ENCODE data around the gene PARD6G.

PARD6G gene

DNA sequence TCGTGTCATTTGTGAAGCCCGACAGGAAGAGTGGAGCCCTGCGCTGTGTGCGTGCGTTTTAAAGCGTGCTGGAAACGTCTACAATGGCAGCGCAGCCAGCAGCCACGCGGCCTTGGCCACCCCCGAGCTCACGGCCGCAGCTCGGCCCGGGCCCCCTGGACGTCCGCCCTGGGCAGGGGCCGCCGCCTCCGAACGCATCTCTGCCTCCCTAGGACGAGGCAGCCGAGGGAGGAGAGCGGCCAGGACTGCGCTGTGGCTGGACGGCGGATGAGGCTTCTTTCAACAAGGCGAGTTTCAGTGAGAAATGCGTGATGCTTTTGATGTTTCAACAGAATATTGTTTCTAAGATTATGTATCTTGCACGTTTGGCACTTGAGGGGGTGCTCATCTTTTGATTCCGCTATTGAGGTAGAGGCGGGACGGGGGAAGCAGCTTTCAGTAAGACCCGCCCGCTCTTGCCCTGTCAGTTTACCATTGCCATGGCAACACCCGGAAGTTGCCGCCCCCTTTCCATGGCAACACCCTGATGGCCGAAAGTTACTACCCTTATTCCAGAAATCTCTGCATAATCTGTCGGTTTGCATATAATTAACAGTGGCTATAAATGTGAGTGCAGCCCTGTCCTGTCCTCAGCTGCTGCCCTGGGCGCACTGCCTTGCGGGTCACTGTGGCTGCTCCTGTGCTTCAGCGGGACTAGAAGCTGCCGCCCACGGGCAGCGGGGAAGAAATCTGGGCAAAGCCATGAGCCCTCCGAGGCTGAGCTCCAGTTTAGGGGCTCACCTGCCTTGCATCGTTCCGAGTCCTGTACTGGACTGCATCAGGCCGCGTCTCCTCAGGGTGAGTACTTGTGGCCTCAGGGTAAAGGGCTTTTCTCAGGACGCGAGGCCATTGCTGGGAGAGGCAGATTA, 99.6 kb downstream of the PARD6G start:
- TF ChIP-seq, protein P1, sequence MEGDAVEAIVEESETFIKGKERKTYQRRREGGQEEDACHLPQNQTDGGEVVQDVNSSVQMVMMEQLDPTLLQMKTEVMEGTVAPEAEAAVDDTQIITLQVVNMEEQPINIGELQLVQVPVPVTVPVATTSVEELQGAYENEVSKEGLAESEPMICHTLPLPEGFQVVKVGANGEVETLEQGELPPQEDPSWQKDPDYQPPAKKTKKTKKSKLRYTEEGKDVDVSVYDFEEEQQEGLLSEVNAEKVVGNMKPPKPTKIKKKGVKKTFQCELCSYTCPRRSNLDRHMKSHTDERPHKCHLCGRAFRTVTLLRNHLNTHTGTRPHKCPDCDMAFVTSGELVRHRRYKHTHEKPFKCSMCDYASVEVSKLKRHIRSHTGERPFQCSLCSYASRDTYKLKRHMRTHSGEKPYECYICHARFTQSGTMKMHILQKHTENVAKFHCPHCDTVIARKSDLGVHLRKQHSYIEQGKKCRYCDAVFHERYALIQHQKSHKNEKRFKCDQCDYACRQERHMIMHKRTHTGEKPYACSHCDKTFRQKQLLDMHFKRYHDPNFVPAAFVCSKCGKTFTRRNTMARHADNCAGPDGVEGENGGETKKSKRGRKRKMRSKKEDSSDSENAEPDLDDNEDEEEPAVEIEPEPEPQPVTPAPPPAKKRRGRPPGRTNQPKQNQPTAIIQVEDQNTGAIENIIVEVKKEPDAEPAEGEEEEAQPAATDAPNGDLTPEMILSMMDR (IDR thresholded peaks at IDR 0.05) = no peak

DNA sequence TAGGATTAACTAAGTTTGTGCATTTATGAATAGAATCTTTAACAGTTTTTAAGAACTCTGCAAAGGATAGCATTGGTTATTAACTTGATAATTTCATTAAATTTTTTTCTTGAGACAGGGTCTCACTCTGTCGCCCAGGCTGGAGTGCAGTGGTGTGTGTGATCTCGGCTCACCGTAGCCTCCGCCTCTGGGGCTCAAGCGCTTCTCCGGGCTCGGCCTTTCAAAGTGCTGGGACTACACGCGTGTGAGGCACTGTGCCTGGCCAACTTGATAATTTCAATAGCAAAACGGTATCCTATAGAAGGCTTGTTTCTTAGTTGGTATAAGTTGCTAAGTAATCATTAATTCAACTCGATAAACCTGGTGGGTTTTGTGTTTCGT, 100.3 kb downstream of the PARD6G start:
- TF ChIP-seq, protein P1 (IDR thresholded peaks at IDR 0.05) = no peak

DNA sequence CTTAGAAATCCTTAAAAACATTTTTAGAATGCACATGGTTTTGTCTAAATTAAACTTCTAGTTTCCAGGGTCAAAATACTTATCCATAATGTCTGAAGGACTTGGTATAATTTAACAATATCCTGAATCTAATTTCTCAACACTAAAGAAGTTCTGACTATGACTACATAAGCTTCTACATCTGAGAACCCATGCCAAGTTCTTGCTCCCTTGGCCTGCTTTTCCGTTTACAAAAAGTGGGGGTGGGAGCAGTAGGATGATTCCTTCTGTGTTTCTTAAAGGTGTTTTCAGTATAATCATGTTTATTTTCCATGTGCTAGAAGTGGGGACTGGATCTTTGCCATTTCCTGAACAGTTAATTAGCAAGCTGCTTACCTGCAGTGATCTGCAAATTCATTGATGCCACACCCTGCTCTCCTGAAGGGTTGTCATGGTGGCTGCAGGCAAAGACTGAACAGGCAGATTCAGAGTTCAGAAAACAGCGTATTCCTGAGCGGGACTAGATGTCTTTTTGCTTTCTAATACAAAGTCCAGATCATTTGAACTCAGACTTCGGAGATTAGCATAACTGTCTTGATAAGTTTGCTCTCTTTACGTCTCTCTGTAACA, 102.0 kb downstream of the PARD6G start:
- TF ChIP-seq, protein P1 (IDR thresholded peaks at IDR 0.05) = no peak

DNA sequence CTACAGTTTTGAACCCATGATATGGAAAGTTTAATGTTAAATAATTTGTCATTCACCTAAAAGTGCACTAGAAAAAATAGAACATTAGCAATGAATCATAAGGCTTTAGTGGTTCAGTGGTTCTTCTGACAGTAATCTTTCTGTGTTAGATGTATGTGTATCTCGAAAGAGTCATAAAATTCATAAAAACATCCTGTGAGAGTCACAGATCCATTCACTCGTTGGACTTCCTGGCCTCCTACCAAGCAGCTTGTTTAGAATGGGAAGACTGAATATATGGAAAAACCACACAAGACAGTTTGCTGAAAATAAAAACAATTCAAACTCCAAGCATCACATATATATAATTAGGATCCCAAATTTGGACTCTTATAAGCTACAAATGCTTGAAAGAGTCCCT, 103.4 kb downstream of the PARD6G start:
- TF ChIP-seq, protein P1 (IDR thresholded peaks at IDR 0.05) = no peak

DNA sequence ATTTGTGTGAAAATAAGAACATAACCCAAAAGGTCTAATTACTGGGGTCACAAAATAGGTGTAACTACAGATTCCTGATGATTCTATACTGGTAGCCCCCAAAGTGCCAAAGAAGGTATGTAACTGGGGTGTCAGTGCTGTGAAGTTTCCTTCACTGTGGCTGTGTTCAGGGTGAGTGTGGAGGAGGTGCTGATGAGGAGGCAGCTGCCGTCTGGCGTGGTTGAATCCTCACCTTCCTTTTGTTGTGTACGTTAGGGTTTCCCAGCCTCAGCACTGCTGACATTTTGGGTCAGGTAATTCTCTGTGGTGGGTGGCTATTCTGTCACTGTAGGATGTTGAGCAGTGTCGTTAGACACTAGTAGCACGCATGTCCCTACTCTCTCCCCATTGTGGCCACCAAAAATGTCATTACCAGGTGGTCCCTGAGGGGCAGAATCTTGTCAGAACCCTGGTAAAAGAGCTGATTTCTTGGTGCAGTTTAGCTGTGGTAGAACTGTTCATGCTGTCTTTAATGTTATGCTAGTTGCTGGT, 106.8 kb downstream of the PARD6G start:
- TF ChIP-seq, protein P1 (IDR thresholded peaks at IDR 0.05) = no peak

DNA sequence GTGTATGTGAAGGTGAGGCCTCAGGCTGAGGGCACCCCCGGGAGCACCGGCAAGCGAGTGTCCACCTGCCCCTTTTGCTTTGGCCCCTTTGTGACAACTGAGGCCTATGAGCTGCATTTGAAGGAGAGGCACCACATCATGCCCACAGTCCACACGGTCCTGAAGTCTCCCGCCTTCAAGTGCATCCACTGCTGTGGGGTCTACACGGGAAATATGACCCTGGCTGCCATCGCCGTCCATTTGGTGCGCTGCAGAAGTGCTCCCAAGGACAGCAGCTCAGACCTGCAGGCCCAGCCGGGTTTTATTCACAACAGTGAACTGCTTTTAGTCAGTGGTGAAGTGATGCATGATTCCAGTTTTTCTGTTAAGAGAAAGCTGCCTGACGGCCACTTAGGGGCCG, 109.3 kb downstream of the PARD6G start:
- TF ChIP-seq, protein P1 (IDR thresholded peaks at IDR 0.05) = no peak

DNA sequence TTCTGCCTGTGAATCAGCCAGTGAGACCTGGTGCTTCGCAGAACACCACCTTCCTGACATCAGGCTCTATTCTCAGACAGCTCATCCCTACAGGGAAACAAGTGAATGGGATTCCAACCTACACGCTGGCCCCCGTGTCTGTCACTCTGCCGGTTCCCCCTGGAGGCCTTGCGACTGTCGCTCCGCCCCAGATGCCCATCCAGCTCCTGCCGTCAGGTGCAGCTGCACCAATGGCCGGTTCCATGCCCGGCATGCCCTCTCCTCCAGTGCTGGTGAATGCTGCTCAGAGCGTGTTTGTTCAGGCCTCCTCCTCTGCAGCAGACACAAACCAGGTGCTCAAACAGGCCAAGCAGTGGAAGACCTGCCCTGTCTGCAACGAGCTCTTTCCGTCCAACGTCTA, 110.2 kb downstream of the PARD6G start:
- TF ChIP-seq, protein P1 (IDR thresholded peaks at IDR 0.05) = no peak

Measured in LNCAP (cell line).